ENCODE results near the gene FAM210B.

- TF ChIP-seq CTCF (IDR thresholded peaks at IDR 0.05) (no peak), EP300 (IDR thresholded peaks at IDR 0.05) (no peak), POLR2A (IDR thresholded peaks at IDR 0.05) (no peak), POLR2AphosphoS5 (IDR thresholded peaks at IDR 0.05) (no peak)
Measured at GRCh38 chr20:56391037-56391436, 32.3 kb downstream of the FAM210B start.
